Stomach (tissue), 4 donors: ENCODE results near the gene MILR1.

Experiments used
- CTCF ChIP-seq, 7 experiments: fragments of 450-650 bp in 4 of 7; fragments of 200-600 bp in 3 of 7; sonication (generic) in 3 of 7; IDR thresholded peaks; one replicate each; pipeline ENCODE4 v1.5.1; 2016 to 2019; ENCODE audit warnings: antibody characterized with exemption in 7 of 7, control low read depth in 2 of 7, mild to moderate bottlenecking in 1 of 7
- POLR2A ChIP-seq, 4 donors: fragments of 450-650 bp; IDR thresholded peaks; one replicate each; pipeline ENCODE4 v1.6.1; 2016; ENCODE audit warnings: antibody characterized with exemption in 4 of 4, control low read depth in 2 of 4, mild to moderate bottlenecking in 1 of 4, moderate library complexity in 1 of 4

GRCh38 chr17:64420143-64420670 lies 28.7 kb upstream of the MILR1 start:
- TF ChIP-seq CTCF (IDR thresholded peaks at IDR 0.05) (peak in 5 of 7 experiments; percentile 38 to 77 (median 66)), POLR2A (IDR thresholded peaks at IDR 0.05) (no peak)
